Erythroblast (primary cell): ENCODE data around the gene MAD1L1.

ENCODE experiments used
- GATA1 ChIP-seq: IDR thresholded peaks from 2 replicates; pipeline ENCODE4 v1.6.1; 2011; ENCODE audit warnings: low read depth, mild to moderate bottlenecking, control low read depth, low read length, moderate library complexity
- POLR2A ChIP-seq: IDR thresholded peaks from 2 replicates; pipeline ENCODE4 v1.6.1; 2011; ENCODE audit warnings: mild to moderate bottlenecking, low read length

DNA sequence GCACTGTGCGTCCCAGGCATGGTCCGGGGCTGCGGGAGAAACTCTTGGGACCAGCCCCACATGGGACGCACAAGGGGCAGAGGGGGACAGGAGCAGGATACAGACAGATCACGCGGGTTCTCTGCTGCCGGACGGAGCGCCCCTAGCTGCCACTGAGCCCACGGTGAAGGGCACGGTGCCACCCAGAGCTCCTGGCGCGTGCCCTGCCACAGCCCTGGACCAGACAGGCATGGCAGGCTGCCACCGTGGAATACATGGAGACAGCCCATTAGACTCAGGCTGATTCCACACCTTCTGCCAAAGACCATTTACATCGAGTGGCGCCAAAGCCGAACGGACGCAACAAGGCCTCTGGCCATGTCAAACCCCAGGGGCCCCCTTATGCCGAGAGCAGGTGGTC lies 90.4 kb downstream of the MAD1L1 start:
- no peak for TF ChIP-seq POLR2A
- TF ChIP-seq GATA1: no peak
